ENCODE measurements around the gene ENDOU.
"Not testable (repeated sequence)": the region's sequence is repeated elsewhere in the genome, so short reads cannot be mapped to it uniquely, and the experiment has no call there.

The ENDOU gene

GRCh38 chr12:47698055-47698454 lies 27.2 kb downstream of the ENDOU start:
- DNase-seq = no peak

- no peak for DNase-seq
These were observed 36.1 kb downstream of the ENDOU start for GRCh38 chr12:47689215-47689614.

- DNase-seq = no peak
These were observed 37.7 kb downstream of the ENDOU start for GRCh38 chr12:47687636-47688035.

GRCh38 chr12:47686645-47687240 lies 38.5 kb downstream of the ENDOU start:
- DNase-seq = peak in 9 of 51 donors; percentile 1 to 16 (median 4)

DNA sequence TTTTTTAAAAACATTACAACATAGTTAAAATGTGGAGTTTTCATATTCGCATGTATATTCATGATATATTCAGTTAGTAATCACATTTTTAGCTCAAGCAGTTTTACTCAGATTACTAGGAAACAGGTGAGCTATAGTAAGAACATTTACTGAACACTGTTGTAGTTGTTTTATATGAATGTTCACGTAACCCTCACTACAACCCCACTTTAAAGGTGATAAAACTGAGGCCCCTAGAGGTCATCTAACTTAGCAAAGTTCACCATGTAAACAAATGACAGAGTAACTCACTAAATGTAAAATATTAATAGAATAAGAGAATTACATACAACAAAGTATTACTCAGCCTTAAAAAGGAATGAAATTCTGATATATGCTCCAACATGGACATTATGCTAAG lies 45.5 kb downstream of the ENDOU start:
- no peak for DNase-seq

- DNase-seq = no peak
These were observed 53.2 kb downstream of the ENDOU start for GRCh38 chr12:47672068-47672467.

- DNase-seq = not testable (repeated sequence)
These were observed 57.4 kb downstream of the ENDOU start for GRCh38 chr12:47667935-47668334.

Measured in hypothalamus (tissue), 51 donors.